ENCODE data around the gene ZG16. TPM values are rescaled to one million over a fixed set of nuclear protein-coding genes. Genes with fewer than 3 reads are reported as not detected.
A peak's percentile ranks its signal among the peaks of the same experiment; 100 is the strongest.
"Not testable (repeated sequence)": the region's sequence is repeated elsewhere in the genome, so short reads cannot be mapped to it uniquely, and the experiment has no call there.

Gene ZG16
- total RNA-seq, 1 experiment from 2014 or later: 0.26 TPM

DNA sequence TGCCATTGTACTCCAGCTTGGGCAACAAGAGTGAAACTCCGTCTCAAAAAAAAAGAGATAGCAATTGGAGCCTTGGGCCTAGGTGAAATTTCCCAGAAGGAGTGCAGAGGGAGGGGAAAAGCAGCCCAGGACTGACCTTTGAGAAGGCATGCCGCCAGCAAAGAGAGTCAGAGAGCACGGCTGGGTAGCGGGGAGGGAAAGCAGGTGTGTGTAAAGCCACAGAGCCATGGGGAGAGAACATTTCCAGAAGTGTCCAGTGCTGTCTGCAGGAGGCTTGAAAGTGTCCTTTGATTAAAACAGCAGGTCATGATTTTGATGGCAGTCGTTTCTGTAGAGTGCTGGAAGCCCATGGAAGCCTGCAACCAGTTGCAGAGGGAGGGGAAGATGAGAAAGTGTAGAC, 40.3 kb upstream of the ZG16 start:
- Histone ChIP-seq H4K20me1 (ENCODE audit: insufficient read depth) (no peaks in the 10 kb centered on the region), H3K4me1 (replicated peaks; ENCODE audit: insufficient read depth) (peaks cover 8% of the 10 kb centered on the region), H3F3A (ENCODE audit: insufficient read depth, low read depth) (peaks cover 11% of the 10 kb centered on the region; the same call in 1 of the 2 replicates), H3K27me3 (ENCODE audit: insufficient read depth, low read depth) (no peaks in the 10 kb centered on the region), H3K27ac (no peak overlapping the region), H3K9me3 (ENCODE audit: insufficient read depth, low read depth) (no peaks in the 10 kb centered on the region), H2AFZ (no peak overlapping the region), H3K36me3 (ENCODE audit: low read depth) (no peaks in the 10 kb centered on the region), H3K4me2 (no peak overlapping the region), H3K9me2 (ENCODE audit: insufficient read depth) (no peaks in the 10 kb centered on the region), H3K4me3 (no peak overlapping the region), H3K79me2 (ENCODE audit: low read depth) (no peaks in the 10 kb centered on the region)
- TF ChIP-seq, protein P1, sequence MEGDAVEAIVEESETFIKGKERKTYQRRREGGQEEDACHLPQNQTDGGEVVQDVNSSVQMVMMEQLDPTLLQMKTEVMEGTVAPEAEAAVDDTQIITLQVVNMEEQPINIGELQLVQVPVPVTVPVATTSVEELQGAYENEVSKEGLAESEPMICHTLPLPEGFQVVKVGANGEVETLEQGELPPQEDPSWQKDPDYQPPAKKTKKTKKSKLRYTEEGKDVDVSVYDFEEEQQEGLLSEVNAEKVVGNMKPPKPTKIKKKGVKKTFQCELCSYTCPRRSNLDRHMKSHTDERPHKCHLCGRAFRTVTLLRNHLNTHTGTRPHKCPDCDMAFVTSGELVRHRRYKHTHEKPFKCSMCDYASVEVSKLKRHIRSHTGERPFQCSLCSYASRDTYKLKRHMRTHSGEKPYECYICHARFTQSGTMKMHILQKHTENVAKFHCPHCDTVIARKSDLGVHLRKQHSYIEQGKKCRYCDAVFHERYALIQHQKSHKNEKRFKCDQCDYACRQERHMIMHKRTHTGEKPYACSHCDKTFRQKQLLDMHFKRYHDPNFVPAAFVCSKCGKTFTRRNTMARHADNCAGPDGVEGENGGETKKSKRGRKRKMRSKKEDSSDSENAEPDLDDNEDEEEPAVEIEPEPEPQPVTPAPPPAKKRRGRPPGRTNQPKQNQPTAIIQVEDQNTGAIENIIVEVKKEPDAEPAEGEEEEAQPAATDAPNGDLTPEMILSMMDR (conservative IDR thresholded peaks at IDR 0.05): no peak
- no peak for TF ChIP-seq EZH2 (IDR thresholded peaks at IDR 0.05; ENCODE audit: low read depth)
- DNase-seq: no peak
- ChIA-PET CTCF (no interaction called here), POLR2A (ENCODE audit: unreplicated experiment) (interaction anchor here (0.6 kb wide), 1 partner anchor 28 kb away, joined by 3 read pairs; no protein-coding TSS in a partner anchor)
- intact Hi-C loops (cut with micrococcal nuclease; ENCODE audit: unreplicated experiment): no loop called here
- no TSS peak for BruUV-seq (replicated peaks)

DNA sequence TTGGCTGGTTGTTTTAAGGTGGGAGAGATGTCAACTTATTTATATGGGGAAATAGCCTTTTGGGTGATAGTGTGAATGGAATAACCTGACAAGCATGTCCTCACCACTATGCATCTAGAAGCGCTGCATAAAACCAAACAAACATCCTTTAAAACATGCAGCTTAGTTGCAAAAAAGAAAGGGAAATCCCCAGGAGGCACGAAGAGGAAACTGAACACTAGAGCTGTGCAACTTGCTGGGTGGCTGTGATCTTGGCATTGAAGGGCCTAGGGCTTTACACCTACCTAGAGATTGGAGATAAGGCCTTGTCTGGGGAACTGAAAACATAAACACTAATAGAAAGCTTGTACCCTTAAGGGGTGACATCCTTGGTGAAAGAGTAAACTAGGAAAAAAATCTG, 39.5 kb upstream of the ZG16 start:
- H3K9me2 ChIP-seq (ENCODE audit: insufficient read depth): no peaks in the 10 kb centered on the region
- H2AFZ ChIP-seq: no peak overlapping the region
- peak; percentile 62 to 66 for DNase-seq
- BruUV-seq (replicated peaks): no TSS peak
- ChIA-PET CTCF (interaction anchor here (1.5 kb wide), 1 partner anchor 17 kb away, joined by 4 read pairs; no protein-coding TSS in a partner anchor), POLR2A (ENCODE audit: unreplicated experiment) (interaction anchor here (0.7 kb wide), 1 partner anchor 52 kb away, joined by 5 read pairs; no protein-coding TSS in a partner anchor)
- H3K79me2 ChIP-seq (ENCODE audit: low read depth): no peaks in the 10 kb centered on the region
- intact Hi-C loops (cut with micrococcal nuclease; ENCODE audit: unreplicated experiment): no loop called here
- no peak overlapping the region for H3K27ac ChIP-seq
- no peaks in the 10 kb centered on the region for H4K20me1 ChIP-seq (ENCODE audit: insufficient read depth)
- no peaks in the 10 kb centered on the region for H3K9me3 ChIP-seq (ENCODE audit: insufficient read depth, low read depth)
- H3K36me3 ChIP-seq (ENCODE audit: low read depth): no peaks in the 10 kb centered on the region
- H3K4me2 ChIP-seq: no peak overlapping the region
- H3K4me1 ChIP-seq (replicated peaks; ENCODE audit: insufficient read depth): peaks cover 8% of the 10 kb centered on the region
- H3F3A ChIP-seq (ENCODE audit: insufficient read depth, low read depth): peaks cover 11% of the 10 kb centered on the region; the same call in 1 of the 2 replicates
- no peak overlapping the region for H3K4me3 ChIP-seq
- no peak for TF ChIP-seq EZH2 (IDR thresholded peaks at IDR 0.05; ENCODE audit: low read depth)
- TF ChIP-seq, protein P1 (conservative IDR thresholded peaks at IDR 0.05): no peak
- H3K27me3 ChIP-seq (ENCODE audit: insufficient read depth, low read depth): no peaks in the 10 kb centered on the region

DNA sequence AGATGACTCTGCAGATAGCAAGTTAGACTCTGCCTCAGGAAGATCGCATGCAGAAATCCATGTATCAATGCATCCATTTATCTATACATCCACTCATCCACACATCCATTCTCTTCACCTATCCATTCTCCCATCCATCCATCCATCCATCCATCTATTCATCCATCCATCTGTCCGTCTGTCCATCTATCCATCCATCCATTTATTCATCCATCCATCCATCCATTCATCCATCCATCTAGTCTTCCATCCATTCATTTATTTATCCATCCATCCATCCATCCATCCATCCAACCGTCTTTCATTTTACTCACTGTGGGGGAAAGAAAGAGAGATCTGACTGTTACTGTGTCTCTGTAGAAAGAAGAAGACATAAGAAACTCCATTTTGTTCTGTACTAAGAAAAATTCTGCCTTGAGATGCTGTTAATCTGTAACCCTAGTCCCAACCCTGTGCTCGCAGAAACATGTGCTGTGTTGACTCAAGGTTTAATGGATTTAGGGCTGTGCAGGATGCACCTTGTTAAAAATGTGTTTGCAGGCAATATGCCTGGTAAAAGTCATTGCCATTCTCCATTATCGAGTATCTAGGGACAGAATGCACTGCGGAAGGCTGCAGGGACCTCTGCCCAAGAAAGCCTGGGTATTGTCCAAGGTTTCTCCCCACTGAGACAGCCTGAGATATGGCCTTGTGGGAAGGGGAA, 38.0 kb upstream of the ZG16 start:
- H3K27me3 ChIP-seq (ENCODE audit: insufficient read depth, low read depth); BruUV-seq (replicated peaks); H3K4me3 ChIP-seq; H3K9me2 ChIP-seq (ENCODE audit: insufficient read depth); H3K79me2 ChIP-seq (ENCODE audit: low read depth); H3K9me3 ChIP-seq (ENCODE audit: insufficient read depth, low read depth); CTCF ChIA-PET; DNase-seq; H2AFZ ChIP-seq; H3K4me1 ChIP-seq (replicated peaks; ENCODE audit: insufficient read depth); H3K36me3 ChIP-seq (ENCODE audit: low read depth); intact Hi-C loops (cut with micrococcal nuclease; ENCODE audit: unreplicated experiment); POLR2A ChIA-PET (ENCODE audit: unreplicated experiment); H3K4me2 ChIP-seq; H3K27ac ChIP-seq; H4K20me1 ChIP-seq (ENCODE audit: insufficient read depth): not testable (repeated sequence)
- H3F3A ChIP-seq (ENCODE audit: insufficient read depth, low read depth): peaks cover 11% of the 10 kb centered on the region; the same call in 1 of the 2 replicates

DNA sequence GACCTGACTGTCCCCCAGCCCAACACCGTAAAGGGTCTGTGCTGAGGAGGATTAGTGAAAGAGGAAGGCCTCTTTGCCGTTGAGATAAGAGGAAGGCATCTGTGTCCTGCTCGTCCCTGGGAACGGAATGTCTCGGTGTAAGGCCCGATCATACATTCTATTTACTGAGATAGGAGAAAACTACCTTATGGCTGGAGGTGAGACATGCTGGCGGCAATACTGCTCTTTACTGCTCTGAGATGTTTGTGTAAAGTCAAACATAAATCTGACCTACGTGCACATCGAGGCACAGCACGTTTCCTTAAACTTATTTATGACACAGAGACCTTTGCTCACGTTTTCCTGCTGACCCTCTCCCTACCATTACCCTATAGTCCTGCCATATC, 37.4 kb upstream of the ZG16 start:
- H4K20me1 ChIP-seq (ENCODE audit: insufficient read depth); H3K9me3 ChIP-seq (ENCODE audit: insufficient read depth, low read depth); H3K27ac ChIP-seq; DNase-seq; H3K9me2 ChIP-seq (ENCODE audit: insufficient read depth); H3K4me1 ChIP-seq (replicated peaks; ENCODE audit: insufficient read depth); H3K4me2 ChIP-seq; POLR2A ChIA-PET (ENCODE audit: unreplicated experiment); H3K27me3 ChIP-seq (ENCODE audit: insufficient read depth, low read depth); H3K4me3 ChIP-seq; H3K36me3 ChIP-seq (ENCODE audit: low read depth); BruUV-seq (replicated peaks); H3K79me2 ChIP-seq (ENCODE audit: low read depth); H2AFZ ChIP-seq; CTCF ChIA-PET; intact Hi-C loops (cut with micrococcal nuclease; ENCODE audit: unreplicated experiment): not testable (repeated sequence)
- H3F3A ChIP-seq (ENCODE audit: insufficient read depth, low read depth): peaks cover 11% of the 10 kb centered on the region; the same call in 1 of the 2 replicates
